Measurements from ENCODE around the gene AGBL4.

- TF ChIP-seq EZH2phosphoT487 (IDR thresholded peaks at IDR 0.05; ENCODE audit: borderline replicate concordance): no peak
- no peak for TF ChIP-seq POLR2A (IDR thresholded peaks at IDR 0.05; ENCODE audit: borderline replicate concordance, extremely low read depth, insufficient read depth, insufficient read length)
- no peak for TF ChIP-seq SRF (IDR thresholded peaks at IDR 0.05; ENCODE audit: low read depth)
- TF ChIP-seq JUND (IDR thresholded peaks at IDR 0.05): no peak
- TF ChIP-seq REST (IDR thresholded peaks at IDR 0.05; ENCODE audit: low read depth): no peak
- no peak for TF ChIP-seq CTCF (IDR thresholded peaks at IDR 0.05 in 2 of 3, conservative IDR thresholded peaks at IDR 0.05 in 1 of 3; ENCODE audit: borderline replicate concordance in 1 of 3, insufficient read depth in 1 of 3, low read depth in 2 of 3, low read length in 2 of 3)
- TF ChIP-seq POLR2AphosphoS5 (IDR thresholded peaks at IDR 0.05; ENCODE audit: low read depth, low read length): no peak
- TF ChIP-seq YY1 (IDR thresholded peaks at IDR 0.05; ENCODE audit: extremely low read depth, insufficient replicate concordance, low read depth, low read length): no peak
- no peak for TF ChIP-seq SP1 (IDR thresholded peaks at IDR 0.05; ENCODE audit: low read depth)
- no peak for TF ChIP-seq SIN3A (IDR thresholded peaks at IDR 0.05; ENCODE audit: low read depth)
- TF ChIP-seq EZH2 (IDR thresholded peaks at IDR 0.05): no peak
- no peak for TF ChIP-seq ATF3 (IDR thresholded peaks at IDR 0.05)
- no peak for TF ChIP-seq TCF7L2 (IDR thresholded peaks at IDR 0.05; ENCODE audit: borderline replicate concordance, extremely low read depth, insufficient read depth, insufficient read length)
- no peak for TF ChIP-seq MAX (IDR thresholded peaks at IDR 0.05)
Measured at GRCh38 chr1:49626472-49626871, 397.3 kb downstream of the AGBL4 start.

Measured in HCT116 (cell line).